H1 (cell line): ENCODE data around the gene BPIFB3. TPM values are rescaled to one million over a fixed set of nuclear protein-coding genes. Genes with fewer than 3 reads are reported as not detected.

ENCODE experiments used
- CTCF ChIA-PET: fragments of 300-600 bp; sonication (Branson Sonifier 250); formaldehyde crosslinking; loops from one replicate; lab custom pipeline; 2021; ENCODE audit not compliant: partially characterized antibody; lab: Charles Lee
- POLR2A ChIA-PET: fragments of 300-600 bp; sonication (Branson Sonifier 250); formaldehyde crosslinking; loops from one replicate; lab custom pipeline; 2021; ENCODE audit warnings: inconsistent platforms; ENCODE audit not compliant: partially characterized antibody; lab: Charles Lee
- DNase-seq, 2 experiments: peaks; one replicate each; pipeline versions ENCODE4 v3.0.0 to v3.0.0-alpha.2; 2010 to 2022; ENCODE audit warnings: low spot score in 2 of 2, low read depth in 1 of 2, mixed read lengths in 1 of 2
- FAIRE-seq: peaks from 2 replicates; lab custom pipeline; 2011; peaks lifted over from hg19 to GRCh38; lab: Jason Lieb, UNC
- H2AFZ ChIP-seq: 2 replicates; pipeline ENCODE4 v1.8.1; 2012; ENCODE audit warnings: low read length, inconsistent platforms
- H2AK5ac ChIP-seq: 2 replicates; pipeline ENCODE4 v1.6.1; 2013; ENCODE audit warnings: low read depth, low read length
- H2BK120ac ChIP-seq: replicated peaks from 2 replicates; pipeline ENCODE3; 2013; ENCODE audit warnings: low read depth, low read length, inconsistent platforms
- H2BK12ac ChIP-seq: 2 replicates; pipeline ENCODE4 v1.6.1; 2013; ENCODE audit warnings: low read depth, low read length
- H2BK15ac ChIP-seq: 2 replicates; pipeline ENCODE4 v1.6.1; 2013; ENCODE audit warnings: low read length
- H2BK20ac ChIP-seq: 2 replicates; pipeline ENCODE4 v1.6.1; 2013; ENCODE audit warnings: low read length
- H2BK5ac ChIP-seq: 2 replicates; pipeline ENCODE4 v1.6.1; 2013; ENCODE audit warnings: low read depth, low read length
- H3K14ac ChIP-seq: 2 replicates; pipeline ENCODE4 v1.6.1; 2013; ENCODE audit warnings: inconsistent platforms; ENCODE audit not compliant: insufficient read length
- H3K18ac ChIP-seq: 2 replicates; pipeline ENCODE4 v1.6.1; 2013; ENCODE audit warnings: low read length; ENCODE audit errors: extremely low read depth
- H3K23ac ChIP-seq: 2 replicates; pipeline ENCODE4 v1.6.1; 2013; ENCODE audit warnings: inconsistent platforms; ENCODE audit not compliant: insufficient read length
- H3K23me2 ChIP-seq: 2 replicates; pipeline ENCODE4 v1.6.1; 2013; ENCODE audit warnings: low read depth, low read length
- H3K27ac ChIP-seq: 2 replicates; pipeline ENCODE4 v1.6.1; 2011; ENCODE audit warnings: low read depth, low read length, inconsistent platforms
- H3K27me3 ChIP-seq, 4 experiments: replicated peaks in 1 of 4; 1 replicate in 1 of 4; 2 replicates in 3 of 4; pipeline versions ENCODE4 v1.6.1 to v1.8.1; 2011 to 2013; ENCODE audit warnings: low read length in 3 of 4, mild to moderate bottlenecking in 3 of 4, inconsistent platforms in 2 of 4, mixed read lengths in 2 of 4, moderate library complexity in 1 of 4; ENCODE audit not compliant: control insufficient read depth in 3 of 4, insufficient read depth in 3 of 4; ENCODE audit errors: extremely low read depth in 1 of 4
- H3K36me3 ChIP-seq, 4 experiments: 2 replicates each; pipeline versions ENCODE4 v1.6.1 to v1.8.1; 2011 to 2013; ENCODE audit warnings: mild to moderate bottlenecking in 4 of 4, low read length in 3 of 4, moderate library complexity in 2 of 4, control low read depth in 1 of 4, inconsistent platforms in 1 of 4; ENCODE audit not compliant: insufficient read depth in 4 of 4, control insufficient read depth in 2 of 4
- H3K4ac ChIP-seq: replicated peaks from 2 replicates; pipeline ENCODE3; 2013; ENCODE audit warnings: low read length, low read depth, mixed read lengths, inconsistent platforms; ENCODE audit not compliant: insufficient read length
- H3K4me1 ChIP-seq, 4 experiments: replicated peaks in 1 of 4; 1 replicate in 1 of 4; 2 replicates in 3 of 4; pipeline versions ENCODE4 v1.6.1 to v1.8.1; 2011 to 2013; ENCODE audit warnings: low read length in 3 of 4, inconsistent platforms in 2 of 4, mixed read lengths in 1 of 4; ENCODE audit not compliant: insufficient read depth in 4 of 4, control insufficient read depth in 3 of 4
- H3K4me2 ChIP-seq, 2 experiments: 2 replicates each; pipeline versions ENCODE4 v1.6.1 to v1.8.1; 2011 to 2013; ENCODE audit warnings: low read depth in 2 of 2, low read length in 2 of 2, control low read depth in 1 of 2, inconsistent platforms in 1 of 2, mild to moderate bottlenecking in 1 of 2; ENCODE audit not compliant: insufficient read depth in 1 of 2
- H3K4me3 ChIP-seq, 4 experiments: fragments of 200-600, 300-600 bp in 1 of 4; sonication (generic), shearing (Covaris generic), sonication (Bioruptor Twin) in 1 of 4; 2 replicates each; pipeline versions ENCODE4 v1.5.1 to v1.8.1; 2011 to 2016; ENCODE audit warnings: low read length in 4 of 4, low read depth in 3 of 4, control low read depth in 2 of 4, inconsistent platforms in 2 of 4, mild to moderate bottlenecking in 2 of 4, mixed read lengths in 1 of 4, moderate library complexity in 1 of 4; ENCODE audit not compliant: insufficient read depth in 2 of 4; ENCODE audit errors: extremely low read depth in 1 of 4
- H3K56ac ChIP-seq: replicated peaks from 2 replicates; pipeline ENCODE3; 2013; ENCODE audit warnings: low read depth, mild to moderate bottlenecking, mixed read lengths, low read length, inconsistent platforms; ENCODE audit not compliant: insufficient read length
- H3K79me1 ChIP-seq: 2 replicates; pipeline ENCODE4 v1.6.1; 2013; ENCODE audit warnings: low read depth, low read length, control low read depth
- H3K79me2 ChIP-seq, 2 experiments: 2 replicates each; pipeline versions ENCODE4 v1.6.1 to v1.8.1; 2012 to 2013; ENCODE audit warnings: low read length in 2 of 2, mild to moderate bottlenecking in 2 of 2, inconsistent platforms in 1 of 2; ENCODE audit not compliant: insufficient read depth in 2 of 2, control insufficient read depth in 1 of 2
- H3K9ac ChIP-seq, 4 experiments: replicated peaks in 1 of 4; 1 replicate in 1 of 4; 2 replicates in 3 of 4; pipeline versions ENCODE4 v1.6.1 to v1.8.1; 2011 to 2013; ENCODE audit warnings: low read depth in 3 of 4, low read length in 3 of 4, control low read depth in 2 of 4, mild to moderate bottlenecking in 2 of 4, moderate library complexity in 2 of 4, inconsistent platforms in 1 of 4; ENCODE audit errors: extremely low read depth in 1 of 4
- H3K9me3 ChIP-seq, 2 experiments: 2 replicates each; pipeline versions ENCODE4 v1.6.1 to v1.8.1; 2012 to 2013; ENCODE audit warnings: mild to moderate bottlenecking in 2 of 2, moderate library complexity in 2 of 2, control low read depth in 1 of 2, inconsistent platforms in 1 of 2, low read depth in 1 of 2, low read length in 1 of 2, mixed read lengths in 1 of 2; ENCODE audit not compliant: insufficient read depth in 2 of 2
- H4K20me1 ChIP-seq, 2 experiments: replicated peaks in 1 of 2; 2 replicates each; pipeline versions ENCODE3 to v1.8.1; 2011 to 2013; ENCODE audit warnings: inconsistent platforms in 2 of 2, low read length in 2 of 2, mild to moderate bottlenecking in 1 of 2; ENCODE audit not compliant: insufficient read depth in 2 of 2, control insufficient read depth in 1 of 2
- H4K5ac ChIP-seq: 2 replicates; pipeline ENCODE4 v1.6.1; 2013; ENCODE audit warnings: low read length, low read depth, mixed read lengths, inconsistent platforms; ENCODE audit not compliant: insufficient read length
- H4K8ac ChIP-seq: 2 replicates; pipeline ENCODE4 v1.8.0; 2013; ENCODE audit warnings: mild to moderate bottlenecking, moderate library complexity, low read length, inconsistent platforms; ENCODE audit not compliant: insufficient read depth; ENCODE audit errors: extremely low read depth
- H4K91ac ChIP-seq: replicated peaks from 2 replicates; pipeline ENCODE3; 2013; ENCODE audit warnings: low read length, mixed read lengths, inconsistent platforms; ENCODE audit not compliant: insufficient read length
- EGR1 ChIP-seq: IDR thresholded peaks from 2 replicates; pipeline ENCODE4 v1.6.1; 2011; ENCODE audit warnings: low read depth, low read length, borderline replicate concordance
- WGBS, 2 experiments: shearing (Covaris generic) in 1 of 2; methylation state at CpG; one replicate each; pipeline versions ENCODE4 v1.1.6 to v1.1.7; 2013 to 2015; ENCODE audit warnings: low lambda C conversion rate in 2 of 2, mixed read lengths in 2 of 2, inconsistent platforms in 1 of 2, low coverage in 1 of 2, missing lambda C conversion rate in 1 of 2; ENCODE audit not compliant: insufficient replicate concordance in 2 of 2, insufficient coverage in 1 of 2, insufficient read length in 1 of 2; ENCODE audit errors: extremely low coverage in 1 of 2, missing lambda C conversion rate in 1 of 2; 5-methylcytosine and 5-hydroxymethylcytosine counted together
- polyA plus RNA-seq, 7 experiments: library from polyadenylated mRNA; depleted of rRNA in 3 of 7; stranded (reverse) in 5 of 7; unstranded in 2 of 7; fragments of >200 nt in 5 of 7; fragments of 200-250 nt in 2 of 7; gene quantifications; 1 replicate in 5 of 7; 2 replicates in 1 of 7; 4 replicates in 1 of 7; pipeline versions ENCODE4 v1.2.1 to v1.2.3, GENCODE V29; 2011 to 2013; ENCODE audit warnings: missing spikeins in 2 of 7, mixed read lengths in 2 of 7
- total RNA-seq: library from RNA; stranded (reverse); fragmentation: NEBNext Ultra II Directional; extraction: Animal tissue kit (Norgen Biotek cat#: 25700); gene quantifications from 2 replicates; pipeline ENCODE4 v1.2.1, GENCODE V29; 2021

BPIFB3 gene
- total and polyA plus RNA-seq, 2 of the 8 experiments (the other 6 are each of a cell fraction or from before 2014, with no cell fraction given), result not detected

- Histone ChIP-seq H3K56ac (no peak overlapping the region), H3K36me3 (no peaks in the 10 kb centered on the region), H3K4me1 (no peaks in the 10 kb centered on the region), H3K14ac (no peak overlapping the region), H3K79me1 (no peaks in the 10 kb centered on the region), H3K27ac (no peak overlapping the region), H3K23me2 (peaks cover 7% of the 10 kb centered on the region; the same call in 1 of the 2 replicates), H3K27me3 (no peaks in the 10 kb centered on the region), H3K23ac (no peak overlapping the region), H4K91ac (no peak overlapping the region), H3K18ac (no peak overlapping the region), H2BK120ac (no peak overlapping the region), H2BK12ac (no peak overlapping the region), H2AK5ac (no peak overlapping the region), H2BK20ac (no peak overlapping the region), H3K4ac (no peak overlapping the region), H2AFZ (no peak overlapping the region), H3K4me2 (no peak overlapping the region), H3K79me2 (no peaks in the 10 kb centered on the region), H3K9me3 (no peaks in the 10 kb centered on the region), H3K9ac (no peak overlapping the region), H4K8ac (no peak overlapping the region), H4K5ac (no peak overlapping the region), H2BK15ac (no peak overlapping the region), H4K20me1 (no peaks in the 10 kb centered on the region), H2BK5ac (no peak overlapping the region), H3K4me3 (no peak overlapping the region)
- TF ChIP-seq EGR1, result no peak
- POLR2A ChIA-PET, result no interaction called here
- no peak for DNase-seq
- FAIRE-seq, result no peak
- CTCF ChIA-PET, result interaction anchor here (0.9 to 1.5 kb wide), 7 partner anchors 14 to 249 kb away, joined by 3 to 5 read pairs (median 4); no protein-coding TSS in a partner anchor
- 74% methylated on average over 3 of the region's 3 CpGs; no CpG with 5 or more reads in 1 of the 2 experiments for WGBS, 2 experiments
Observed at GRCh38 chr20:33091147-33091546, 37.4 kb downstream of the BPIFB3 start.
